HEK293 (cell line): Measurements from ENCODE around the gene PPT2.

ENCODE experiments used
- ATF2 ChIP-seq: fragments of 450-650 bp; formaldehyde crosslinking; IDR thresholded peaks from 2 replicates; pipeline ENCODE4 v1.5.1; 2016; ENCODE audit warnings: missing biosample characterization, missing genetic modification characterization, low read depth
- HOXC10 ChIP-seq: sonication (generic); formaldehyde crosslinking; IDR thresholded peaks from 2 replicates; pipeline ENCODE4 v1.8.1; 2023; ENCODE audit warnings: mild to moderate bottlenecking, missing genetic modification reagents
- IKZF3 ChIP-seq: fragments of 450-650 bp; IDR thresholded peaks from 2 replicates; pipeline ENCODE4 v1.5.0; 2018; ENCODE audit warnings: missing biosample characterization, mild to moderate bottlenecking, missing genetic modification characterization, moderate library complexity
- KLF1 ChIP-seq: fragments of 450-650 bp; formaldehyde crosslinking; IDR thresholded peaks from 2 replicates; pipeline ENCODE4 v1.5.1; 2016; ENCODE audit warnings: missing biosample characterization, missing genetic modification characterization
- KLF16 ChIP-seq: fragments of 450-650 bp; formaldehyde crosslinking; IDR thresholded peaks from 2 replicates; pipeline ENCODE4 v1.5.1; 2017; ENCODE audit warnings: missing biosample characterization, missing genetic modification characterization
- PRDM1 ChIP-seq: fragments of 450-650 bp; formaldehyde crosslinking; IDR thresholded peaks from 2 replicates; pipeline ENCODE4; 2016; ENCODE audit warnings: missing biosample characterization, missing genetic modification characterization
- PRDM10 ChIP-seq: fragments of 450-650 bp; formaldehyde crosslinking; IDR thresholded peaks from 2 replicates; pipeline ENCODE4 v1.5.1; 2016; ENCODE audit warnings: missing biosample characterization, missing genetic modification characterization
- SCRT1 ChIP-seq: fragments of 450-650 bp; formaldehyde crosslinking; IDR thresholded peaks from 2 replicates; pipeline ENCODE4 v1.5.1; 2016; ENCODE audit warnings: missing biosample characterization, missing genetic modification characterization, borderline replicate concordance
- SCRT2 ChIP-seq: fragments of 450-650 bp; formaldehyde crosslinking; IDR thresholded peaks from 2 replicates; pipeline ENCODE4 v1.5.1; 2016; ENCODE audit warnings: missing biosample characterization, missing genetic modification characterization
- ZBTB21 ChIP-seq: fragments of 450-650 bp; formaldehyde crosslinking; IDR thresholded peaks from 2 replicates; pipeline ENCODE4 v1.5.1; 2017; ENCODE audit warnings: missing biosample characterization, missing genetic modification characterization
- ZBTB48 ChIP-seq: fragments of 450-650 bp; formaldehyde crosslinking; IDR thresholded peaks from 2 replicates; pipeline ENCODE4 v1.5.1; 2016; ENCODE audit warnings: missing biosample characterization, missing genetic modification characterization
- ZEB2 ChIP-seq: fragments of 450-650 bp; formaldehyde crosslinking; IDR thresholded peaks from 2 replicates; pipeline ENCODE4 v1.5.1; 2016; ENCODE audit warnings: missing biosample characterization, missing genetic modification characterization
- ZFP69B ChIP-seq: fragments of 450-650 bp; formaldehyde crosslinking; IDR thresholded peaks from 2 replicates; pipeline ENCODE4 v1.5.1; 2016; ENCODE audit warnings: missing biosample characterization, missing genetic modification characterization
- ZNF19 ChIP-seq: fragments of 450-650 bp; formaldehyde crosslinking; IDR thresholded peaks from 2 replicates; pipeline ENCODE4; 2016; ENCODE audit warnings: missing biosample characterization, missing genetic modification characterization, low read depth
- ZNF211 ChIP-seq: fragments of 450-650 bp; formaldehyde crosslinking; IDR thresholded peaks from 2 replicates; pipeline ENCODE4 v1.5.1; 2016; ENCODE audit warnings: low read depth, missing biosample characterization, missing genetic modification characterization
- ZNF24 ChIP-seq: fragments of 450-650 bp; formaldehyde crosslinking; IDR thresholded peaks from 2 replicates; pipeline ENCODE4 v1.5.1; 2016; ENCODE audit warnings: missing biosample characterization, missing genetic modification characterization
- ZNF433 ChIP-seq: fragments of 450-650 bp; formaldehyde crosslinking; IDR thresholded peaks from 2 replicates; pipeline ENCODE4 v1.5.1; 2016; ENCODE audit warnings: missing biosample characterization, missing genetic modification characterization, low read depth
- ZNF549 ChIP-seq: fragments of 450-650 bp; IDR thresholded peaks from 2 replicates; pipeline ENCODE4 v1.5.1; 2018; ENCODE audit warnings: missing biosample characterization, missing genetic modification characterization, mild to moderate bottlenecking, inconsistent platforms, moderate library complexity
- ZNF558 ChIP-seq: fragments of 450-650 bp; formaldehyde crosslinking; IDR thresholded peaks from 2 replicates; pipeline ENCODE4 v1.5.1; 2016; ENCODE audit warnings: missing biosample characterization, missing genetic modification characterization
- ZNF600 ChIP-seq: fragments of 450-650 bp; formaldehyde crosslinking; IDR thresholded peaks from 2 replicates; pipeline ENCODE4 v1.5.1; 2016; ENCODE audit warnings: missing biosample characterization, missing genetic modification characterization
- ZNF623 ChIP-seq: fragments of 450-650 bp; formaldehyde crosslinking; IDR thresholded peaks from 2 replicates; pipeline ENCODE4 v1.5.1; 2016; ENCODE audit warnings: missing biosample characterization, missing genetic modification characterization
- ZNF677 ChIP-seq: fragments of 450-650 bp; IDR thresholded peaks from 2 replicates; pipeline ENCODE4 v1.5.0; 2018; ENCODE audit warnings: missing biosample characterization, mild to moderate bottlenecking, missing genetic modification characterization, moderate library complexity
- ZNF692 ChIP-seq: fragments of 450-650 bp; formaldehyde crosslinking; IDR thresholded peaks from 2 replicates; pipeline ENCODE4 v1.5.1; 2016; ENCODE audit warnings: missing biosample characterization, missing genetic modification characterization
- ZNF76 ChIP-seq: fragments of 450-650 bp; formaldehyde crosslinking; IDR thresholded peaks from 2 replicates; pipeline ENCODE4; 2016; ENCODE audit warnings: low read depth, missing biosample characterization, missing genetic modification characterization, borderline replicate concordance
- ZNF785 ChIP-seq: fragments of 450-650 bp; formaldehyde crosslinking; IDR thresholded peaks from 2 replicates; pipeline ENCODE4 v1.5.1; 2016; ENCODE audit warnings: missing biosample characterization, missing genetic modification characterization
- ZSCAN18 ChIP-seq: fragments of 450-650 bp; formaldehyde crosslinking; IDR thresholded peaks from 2 replicates; pipeline ENCODE4 v1.5.1; 2016; ENCODE audit warnings: missing biosample characterization, missing genetic modification characterization
- ZSCAN4 ChIP-seq: fragments of 450-650 bp; formaldehyde crosslinking; IDR thresholded peaks from 2 replicates; pipeline ENCODE4 v1.5.1; 2017; ENCODE audit warnings: missing biosample characterization, missing genetic modification characterization

Gene PPT2

GRCh38 chr6:32146287-32146686 is 7.7 kb upstream of the PPT2 start (continued):
- TF ChIP-seq ZNF76 (peak; percentile 64; the same call in 1 of the 2 replicates), KLF16 (tag by site-specific recombination) (peak; percentile 29; the same call in 1 of the 2 replicates), ZNF558 (tag by site-specific recombination) (peak; percentile 88), ZNF600 (peak; percentile 39; the same call in 1 of the 2 replicates), ZNF785 (tag by site-specific recombination) (peak; percentile 32; the same call in 1 of the 2 replicates), ZNF24 (tag by site-specific recombination) (peak; percentile 53; the same call in 1 of the 2 replicates), ZNF623 (tag by site-specific recombination) (no peak), SCRT2 (tag by site-specific recombination) (peak; percentile 99), PRDM10 (peak; percentile 89), SCRT1 (tag by site-specific recombination) (peak; percentile 83), ZNF211 (no peak), ZNF677 (no peak), HOXC10 (CRISPR knock-in tag) (no peak), IKZF3 (tag by site-specific recombination) (peak; percentile 20; the same call in 1 of the 2 replicates), ZBTB48 (tag by site-specific recombination) (peak; percentile 99), ZSCAN18 (tag by site-specific recombination) (0 out of 2 replicates have a peak, but pooled peaks have one; percentile 14), ZNF692 (peak; percentile 63), ZBTB21 (tag by site-specific recombination) (peak; percentile 30), ZNF549 (no peak), ZNF19 (tag by site-specific recombination) (no peak), ZFP69B (0 out of 2 replicates have a peak, but pooled peaks have one; percentile 13), ZSCAN4 (peak; percentile 51), ZEB2 (tag by site-specific recombination) (peak; percentile 80), KLF1 (tag by site-specific recombination) (no peak), ATF2 (tag by site-specific recombination) (peak; percentile 90), ZNF433 (no peak), PRDM1 (tag by site-specific recombination) (peak; percentile 62; the same call in 1 of the 2 replicates)
- TF ChIP-seq, all 188 proteins: peak for 30
